ENCODE measurements around the gene SGPL1.

The SGPL1 gene

DNA sequence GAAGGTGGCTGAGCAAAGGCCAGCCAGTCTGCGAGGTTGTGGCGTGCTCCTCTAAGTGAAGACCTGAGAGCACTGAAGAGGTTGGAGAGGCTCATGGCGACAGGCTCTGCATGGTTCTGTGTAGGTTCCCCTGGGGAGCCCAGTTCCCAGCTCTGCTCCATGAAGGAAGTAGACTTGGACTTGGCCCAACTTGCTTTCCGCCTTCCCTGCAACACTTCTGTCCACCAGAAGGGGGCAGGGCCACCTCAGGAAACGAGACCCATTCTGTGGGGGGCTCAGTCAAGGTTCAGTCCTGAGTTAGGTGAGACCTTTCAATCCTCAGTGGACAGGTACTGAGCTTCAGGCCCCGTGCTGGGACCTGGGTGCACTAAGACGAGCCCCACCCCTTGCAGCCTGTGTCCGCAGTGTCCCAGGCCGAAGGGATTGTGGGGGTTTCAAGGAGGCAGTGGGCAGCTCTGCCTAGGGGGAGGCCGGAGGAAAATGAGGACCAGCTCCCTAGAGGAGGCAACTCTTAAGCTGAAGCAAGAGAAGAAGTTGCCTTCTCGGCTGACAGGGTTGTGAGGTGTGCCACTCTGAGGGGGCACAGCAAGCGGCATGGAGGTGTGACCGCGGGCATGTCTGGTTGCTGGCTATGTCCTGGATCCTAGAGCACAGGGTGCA, 87.6 kb downstream of the SGPL1 start:
- Histone ChIP-seq H3K27ac (ENCODE audit: low read depth, low read length) (no peak overlapping the region), H3K4me1 (ENCODE audit: control insufficient read depth, insufficient read depth, low read length) (peaks cover 14% of the 10 kb centered on the region)

DNA sequence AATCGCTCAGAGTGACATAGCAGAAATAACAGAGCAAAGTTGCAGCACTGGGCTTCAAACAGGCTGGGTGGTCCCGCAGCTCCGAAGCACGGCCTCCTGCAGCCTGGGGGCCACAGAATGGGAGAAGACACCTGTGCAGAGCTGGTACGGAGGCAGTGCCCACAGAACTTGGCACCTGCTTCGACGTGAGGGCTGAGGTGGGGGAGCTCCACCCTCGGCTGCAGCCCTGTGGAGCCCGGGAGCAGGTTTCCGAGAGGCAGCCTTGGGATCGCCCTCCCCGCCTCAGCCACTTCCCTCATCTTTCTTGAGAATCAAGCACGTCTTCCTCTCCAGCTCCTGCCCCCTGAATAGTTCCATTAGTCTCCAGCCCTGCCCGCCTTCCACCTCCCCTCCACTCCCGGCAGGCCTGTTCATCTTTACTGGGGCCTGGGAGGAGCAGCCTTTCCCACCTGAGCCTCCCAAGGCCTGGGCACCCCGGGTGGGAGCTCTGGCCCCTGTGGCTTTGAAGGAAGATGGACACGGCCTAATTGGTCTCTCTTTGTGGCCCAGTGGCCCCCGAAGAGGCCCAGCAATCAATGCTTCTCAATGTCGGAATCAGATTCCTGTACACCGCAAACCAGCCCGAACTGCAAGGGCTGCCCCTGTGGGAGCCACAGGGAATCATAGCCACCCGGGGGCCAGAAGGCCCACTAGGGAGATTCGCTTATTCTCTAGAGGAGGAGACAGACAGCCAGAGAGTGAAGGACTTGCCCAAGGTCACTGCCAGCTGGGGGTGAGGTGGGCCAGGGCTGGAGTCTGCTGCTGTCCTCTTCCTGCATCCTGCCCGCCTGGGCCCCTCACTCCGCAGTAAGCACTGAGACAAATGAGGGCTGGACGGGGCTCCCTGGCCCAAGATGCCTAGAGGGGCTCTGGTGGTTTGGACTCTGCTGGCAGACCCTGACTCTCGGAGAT, 89.6 kb downstream of the SGPL1 start:
- Histone ChIP-seq H3K9ac (ENCODE audit: low read length) (no peak overlapping the region), H3K36me3 (ENCODE audit: control insufficient read depth, insufficient read depth, low read length) (no peaks in the 10 kb centered on the region), H3K4me1 (ENCODE audit: control insufficient read depth, insufficient read depth, low read length) (peaks cover 14% of the 10 kb centered on the region), H3K27me3 (ENCODE audit: control insufficient read depth, insufficient read depth, low read length) (peaks cover 2% of the 10 kb centered on the region), H3K4me3 (ENCODE audit: low read length) (no peak overlapping the region), H3K27ac (ENCODE audit: low read depth, low read length) (no peak overlapping the region)

More for the DNA sequence above, 87.6 kb downstream of the SGPL1 start:
- peaks cover 2% of the 10 kb centered on the region for H3K27me3 ChIP-seq (ENCODE audit: control insufficient read depth, insufficient read depth, low read length)
- H3K36me3 ChIP-seq (ENCODE audit: control insufficient read depth, insufficient read depth, low read length), result no peaks in the 10 kb centered on the region
- no peak overlapping the region for H3K4me3 ChIP-seq (ENCODE audit: low read length)
- no peak overlapping the region for H3K9ac ChIP-seq (ENCODE audit: low read length)

DNA sequence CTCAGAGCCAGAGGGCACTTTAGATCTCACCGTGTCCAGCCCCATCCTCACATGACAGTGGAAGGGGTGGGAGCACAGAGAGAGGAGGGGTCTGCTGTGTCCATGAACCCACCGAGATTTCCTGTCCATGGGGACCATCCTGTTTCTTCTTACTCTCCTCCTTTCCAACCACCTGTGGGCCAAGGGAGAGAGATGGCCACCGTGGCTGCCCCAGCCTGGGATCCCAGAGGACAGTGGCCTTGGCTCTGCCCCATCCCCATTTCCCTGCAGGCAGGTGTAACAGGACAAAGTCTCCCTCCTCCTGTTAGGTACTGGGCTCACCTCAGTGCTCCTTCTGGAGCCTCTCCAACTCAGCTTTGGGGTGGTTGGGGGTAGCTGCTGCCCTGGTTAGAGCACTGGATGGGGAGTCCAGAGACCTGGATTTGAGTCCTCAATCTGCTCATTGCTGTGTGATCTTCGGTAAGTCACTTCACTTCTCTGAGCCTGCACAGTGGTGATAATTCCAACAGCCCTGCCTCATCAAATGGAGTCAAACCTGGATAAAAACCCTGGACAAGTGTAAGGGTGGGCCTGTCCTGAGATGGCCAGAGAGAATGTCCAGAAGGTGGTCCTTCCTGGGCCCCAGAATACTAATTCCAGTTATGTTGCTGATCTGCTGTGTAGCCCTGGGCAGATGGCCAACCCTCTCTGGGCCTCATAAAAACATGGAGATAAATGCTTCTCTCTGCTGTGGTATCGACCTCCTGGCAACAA, 90.5 kb downstream of the SGPL1 start:
- peaks cover 14% of the 10 kb centered on the region for H3K4me1 ChIP-seq (ENCODE audit: control insufficient read depth, insufficient read depth, low read length)
- no peak overlapping the region for H3K4me3 ChIP-seq (ENCODE audit: low read length)
- H3K27me3 ChIP-seq (ENCODE audit: control insufficient read depth, insufficient read depth, low read length), result peaks cover 2% of the 10 kb centered on the region
- no peak overlapping the region for H3K27ac ChIP-seq (ENCODE audit: low read depth, low read length)
- no peaks in the 10 kb centered on the region for H3K36me3 ChIP-seq (ENCODE audit: control insufficient read depth, insufficient read depth, low read length)
- no peak overlapping the region for H3K9ac ChIP-seq (ENCODE audit: low read length)

DNA sequence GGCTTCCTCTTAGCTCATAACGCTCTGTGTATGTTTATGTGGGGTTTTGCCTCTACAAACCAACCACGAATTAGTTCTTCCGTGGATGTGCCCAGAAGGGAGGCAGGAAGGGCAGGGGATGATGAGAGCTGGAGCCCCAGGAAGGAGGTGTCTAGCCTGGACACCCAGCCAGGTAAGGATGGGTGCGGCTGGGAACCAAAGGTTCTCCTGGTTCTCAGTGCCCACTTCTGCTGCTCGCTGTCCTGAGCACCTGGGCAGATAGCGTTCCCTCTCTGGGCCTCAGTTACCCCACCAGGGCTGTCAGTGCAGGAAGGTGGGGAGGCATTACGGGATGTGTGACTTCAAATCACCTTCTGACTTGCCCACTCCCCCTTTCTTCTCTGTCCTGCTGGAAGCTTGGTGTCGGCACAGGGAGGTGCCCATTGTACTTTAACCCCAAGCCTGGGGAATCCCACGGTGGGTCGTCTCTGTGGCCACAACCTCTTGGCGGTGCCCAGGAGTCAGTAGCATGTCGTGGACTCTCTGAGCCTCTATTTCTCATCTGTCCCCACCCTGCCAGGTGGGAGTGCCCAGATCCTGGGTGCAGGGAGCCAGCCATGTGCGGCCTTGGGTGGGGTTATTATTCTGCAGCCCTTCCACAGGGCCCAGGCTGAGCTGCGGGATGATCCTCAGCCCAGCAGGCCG, 91.3 kb downstream of the SGPL1 start:
- Histone ChIP-seq H3K4me3 (ENCODE audit: low read length) (no peak overlapping the region), H3K27ac (ENCODE audit: low read depth, low read length) (no peak overlapping the region), H3K36me3 (ENCODE audit: control insufficient read depth, insufficient read depth, low read length) (no peaks in the 10 kb centered on the region), H3K27me3 (ENCODE audit: control insufficient read depth, insufficient read depth, low read length) (peaks cover 2% of the 10 kb centered on the region), H3K9ac (ENCODE audit: low read length) (no peak overlapping the region), H3K4me1 (ENCODE audit: control insufficient read depth, insufficient read depth, low read length) (peaks cover 14% of the 10 kb centered on the region)

DNA sequence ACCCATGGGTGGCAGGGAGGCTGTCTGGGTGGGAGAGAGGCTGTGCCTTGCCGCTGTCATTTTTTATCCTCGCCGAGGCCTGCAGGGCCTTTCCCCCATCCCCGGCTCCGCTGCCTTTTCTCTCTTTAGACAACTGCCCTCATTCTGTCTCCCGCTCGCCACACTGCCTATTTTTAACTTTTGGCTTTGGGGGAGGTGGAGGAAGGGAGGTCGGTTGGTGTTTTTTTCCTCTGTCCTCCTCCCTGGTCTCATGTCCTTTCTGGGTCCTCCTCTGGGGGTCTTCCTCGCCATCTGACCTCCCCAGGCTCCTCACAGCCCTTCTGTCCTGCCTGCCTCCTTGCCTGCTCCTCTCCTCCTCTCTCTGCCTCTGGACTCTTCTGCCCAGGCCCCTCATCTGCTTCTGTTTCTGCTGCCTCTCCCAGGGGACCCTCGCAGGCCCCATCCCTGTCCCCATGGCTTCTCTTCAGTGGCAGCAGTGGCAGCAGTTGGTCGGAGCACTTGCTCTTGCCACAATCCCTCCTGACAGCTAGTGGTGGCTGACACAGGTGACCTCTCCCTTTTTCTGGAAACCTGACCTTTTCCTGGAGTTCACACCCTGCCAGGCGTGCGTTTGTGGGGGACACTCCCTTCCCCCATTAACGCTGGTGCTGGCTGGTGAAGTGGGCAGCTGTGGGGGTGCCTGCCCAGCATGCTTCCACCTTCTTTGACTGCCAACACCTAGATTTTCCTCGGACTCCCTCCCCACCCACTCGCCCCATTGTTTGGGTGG, 92.1 kb downstream of the SGPL1 start:
- Histone ChIP-seq H3K9ac (ENCODE audit: low read length) (no peak overlapping the region), H3K27ac (ENCODE audit: low read depth, low read length) (no peak overlapping the region), H3K27me3 (ENCODE audit: control insufficient read depth, insufficient read depth, low read length) (peaks cover 2% of the 10 kb centered on the region), H3K4me1 (ENCODE audit: control insufficient read depth, insufficient read depth, low read length) (peaks cover 14% of the 10 kb centered on the region), H3K4me3 (ENCODE audit: low read length) (no peak overlapping the region), H3K36me3 (ENCODE audit: control insufficient read depth, insufficient read depth, low read length) (no peaks in the 10 kb centered on the region)

DNA sequence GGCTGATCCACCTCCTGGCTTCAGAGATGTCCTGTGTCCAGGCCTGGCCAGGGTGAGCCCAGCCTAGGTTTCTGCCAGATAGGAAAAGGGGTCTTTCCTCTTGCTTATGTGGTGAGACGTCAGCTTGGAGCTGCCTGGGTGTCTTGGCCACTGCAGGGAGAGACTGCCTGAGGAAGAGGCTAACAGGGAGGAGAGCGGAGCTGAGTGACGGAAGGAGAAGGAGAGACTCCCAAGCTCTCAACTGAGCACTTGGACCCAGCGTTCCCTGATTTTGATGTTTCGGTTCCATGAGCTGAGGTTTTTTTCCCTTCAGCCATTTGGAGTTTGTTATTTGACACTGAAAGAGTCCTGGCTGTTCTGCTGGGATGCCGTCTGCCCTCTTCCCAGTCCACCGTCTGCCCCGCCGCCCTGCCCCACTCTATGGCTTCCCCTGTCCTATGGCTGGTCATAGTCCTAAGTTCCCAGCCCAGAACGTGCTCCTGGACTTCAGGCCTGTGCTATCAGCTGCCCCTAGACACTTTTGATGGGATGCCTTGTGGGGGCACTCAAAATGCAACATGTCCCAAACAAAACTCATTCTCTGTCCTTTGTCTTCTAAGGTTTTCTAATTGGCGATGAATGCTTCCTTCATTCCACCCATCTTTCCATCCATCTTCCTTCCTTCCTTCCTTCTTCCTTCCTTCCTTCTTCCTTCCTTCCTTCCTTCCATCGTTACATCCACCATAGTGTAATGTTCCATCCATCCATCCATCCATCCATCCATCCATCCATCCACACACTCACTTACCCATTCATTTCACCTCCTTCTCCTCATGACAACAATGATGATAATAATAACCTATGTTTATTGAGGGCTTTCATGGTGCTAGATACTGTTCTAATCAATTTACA, 92.9 kb downstream of the SGPL1 start:
- Histone ChIP-seq H3K27ac (ENCODE audit: low read depth, low read length) (no peak overlapping the region), H3K4me1 (ENCODE audit: control insufficient read depth, insufficient read depth, low read length) (peaks cover 14% of the 10 kb centered on the region), H3K9ac (ENCODE audit: low read length) (no peak overlapping the region), H3K27me3 (ENCODE audit: control insufficient read depth, insufficient read depth, low read length) (peaks cover 2% of the 10 kb centered on the region), H3K36me3 (ENCODE audit: control insufficient read depth, insufficient read depth, low read length) (no peaks in the 10 kb centered on the region), H3K4me3 (ENCODE audit: low read length) (no peak overlapping the region)

DNA sequence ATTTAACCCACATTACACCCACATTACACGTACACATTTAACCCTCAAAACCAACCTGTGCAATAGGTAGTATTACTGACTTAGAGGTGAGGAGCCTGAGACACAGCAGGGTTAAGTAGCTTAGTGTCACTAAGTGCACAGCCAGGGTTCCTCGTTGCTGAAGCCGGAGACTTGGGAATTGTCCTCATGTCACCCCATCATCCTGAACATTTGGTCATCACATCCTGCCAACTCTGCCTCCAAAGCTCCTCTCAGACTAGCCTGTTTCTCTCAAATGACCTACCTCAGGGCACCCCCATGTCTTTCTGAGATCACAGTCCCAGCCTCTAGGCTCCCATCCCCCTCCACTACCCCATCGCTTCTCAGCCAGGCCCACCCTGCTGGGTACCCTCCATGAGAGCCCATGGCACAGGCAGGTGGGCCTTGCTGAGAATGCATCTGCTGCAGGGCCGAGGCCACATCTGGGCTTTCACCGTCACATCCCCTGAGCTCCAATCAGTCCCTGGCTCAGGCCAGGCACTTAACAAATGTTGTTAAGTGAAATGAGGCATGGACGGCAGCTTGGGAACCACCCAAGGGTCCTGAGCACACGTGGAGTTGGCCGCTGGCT, 93.7 kb downstream of the SGPL1 start:
- no peak overlapping the region for H3K9ac ChIP-seq (ENCODE audit: low read length)
- H3K27me3 ChIP-seq (ENCODE audit: control insufficient read depth, insufficient read depth, low read length), result peaks cover 2% of the 10 kb centered on the region
- H3K36me3 ChIP-seq (ENCODE audit: control insufficient read depth, insufficient read depth, low read length), result no peaks in the 10 kb centered on the region

DNA sequence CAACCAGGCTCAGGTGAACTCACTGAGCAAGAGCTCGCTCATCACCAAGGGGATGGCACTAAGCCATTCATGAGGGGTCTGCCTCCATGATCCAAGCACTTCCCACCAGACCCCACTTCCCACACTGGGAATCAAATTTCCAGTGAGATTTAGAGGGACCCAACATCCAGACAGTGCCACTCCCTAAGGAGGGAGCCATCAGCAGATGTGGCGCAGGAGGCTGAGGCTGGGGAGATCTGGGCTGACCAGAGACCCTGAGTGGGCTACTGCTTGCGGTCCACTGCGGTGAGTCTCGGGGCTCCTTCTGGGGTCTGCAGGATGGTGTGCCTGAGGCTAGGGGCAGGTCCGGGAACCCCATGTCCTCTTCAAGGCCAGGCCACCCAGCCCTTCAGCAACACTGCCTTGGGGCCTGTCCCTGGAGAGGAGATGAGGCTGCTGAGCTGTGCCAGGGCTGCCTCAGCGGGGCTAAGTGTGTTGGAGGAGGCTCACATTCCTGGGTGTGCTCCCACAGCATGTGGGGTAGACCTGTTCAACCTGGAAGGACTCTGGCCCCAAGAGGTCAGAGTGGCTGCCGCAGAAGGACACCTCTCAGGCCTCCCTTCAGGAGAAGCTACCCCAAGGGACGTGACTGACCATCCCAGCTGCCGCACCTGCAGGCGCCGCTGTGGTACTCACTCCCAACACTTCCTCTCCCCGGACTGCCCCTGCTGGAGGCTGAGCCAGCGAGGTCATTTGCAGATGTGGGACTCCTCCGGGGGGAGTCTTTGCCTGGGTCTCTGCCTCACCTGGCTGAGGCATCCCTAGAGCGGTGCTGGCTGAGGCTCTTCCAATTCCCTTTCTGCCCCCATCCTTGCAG, 95.0 kb downstream of the SGPL1 start:
- Histone ChIP-seq H3K4me1 (ENCODE audit: control insufficient read depth, insufficient read depth, low read length) (peaks cover 14% of the 10 kb centered on the region), H3K4me3 (ENCODE audit: low read length) (no peak overlapping the region), H3K27ac (ENCODE audit: low read depth, low read length) (no peak overlapping the region), H3K36me3 (ENCODE audit: control insufficient read depth, insufficient read depth, low read length) (no peaks in the 10 kb centered on the region), H3K9ac (ENCODE audit: low read length) (no peak overlapping the region), H3K27me3 (ENCODE audit: control insufficient read depth, insufficient read depth, low read length) (peaks cover 2% of the 10 kb centered on the region)

More for the DNA sequence above, 93.7 kb downstream of the SGPL1 start:
- Histone ChIP-seq H3K4me1 (ENCODE audit: control insufficient read depth, insufficient read depth, low read length) (peaks cover 14% of the 10 kb centered on the region), H3K4me3 (ENCODE audit: low read length) (no peak overlapping the region), H3K27ac (ENCODE audit: low read depth, low read length) (no peak overlapping the region)

DNA sequence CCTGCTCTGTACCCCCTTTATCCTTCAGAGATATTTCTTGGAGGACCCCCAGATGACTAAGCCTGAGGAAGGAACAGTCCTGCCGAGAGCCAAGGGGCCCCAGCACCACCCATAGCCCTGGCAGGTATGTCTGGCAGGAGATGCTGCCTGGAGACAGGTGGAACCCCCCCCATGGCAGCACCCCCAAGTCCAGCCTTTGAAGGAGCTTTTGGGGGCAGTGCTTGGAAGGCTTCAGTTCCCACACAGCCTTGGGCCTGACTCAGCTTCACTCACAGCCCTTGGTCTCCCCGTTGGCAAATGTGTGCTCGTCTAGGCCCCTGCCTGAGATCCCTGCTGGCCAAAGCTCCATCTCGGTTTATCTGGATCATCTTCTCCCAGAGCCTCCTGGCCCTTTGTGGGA, 95.6 kb downstream of the SGPL1 start:
- Histone ChIP-seq H3K36me3 (ENCODE audit: control insufficient read depth, insufficient read depth, low read length) (no peaks in the 10 kb centered on the region), H3K27me3 (ENCODE audit: control insufficient read depth, insufficient read depth, low read length) (peaks cover 2% of the 10 kb centered on the region), H3K9ac (ENCODE audit: low read length) (no peak overlapping the region), H3K27ac (ENCODE audit: low read depth, low read length) (no peak overlapping the region), H3K4me1 (ENCODE audit: control insufficient read depth, insufficient read depth, low read length) (peaks cover 14% of the 10 kb centered on the region), H3K4me3 (ENCODE audit: low read length) (no peak overlapping the region)

DNA sequence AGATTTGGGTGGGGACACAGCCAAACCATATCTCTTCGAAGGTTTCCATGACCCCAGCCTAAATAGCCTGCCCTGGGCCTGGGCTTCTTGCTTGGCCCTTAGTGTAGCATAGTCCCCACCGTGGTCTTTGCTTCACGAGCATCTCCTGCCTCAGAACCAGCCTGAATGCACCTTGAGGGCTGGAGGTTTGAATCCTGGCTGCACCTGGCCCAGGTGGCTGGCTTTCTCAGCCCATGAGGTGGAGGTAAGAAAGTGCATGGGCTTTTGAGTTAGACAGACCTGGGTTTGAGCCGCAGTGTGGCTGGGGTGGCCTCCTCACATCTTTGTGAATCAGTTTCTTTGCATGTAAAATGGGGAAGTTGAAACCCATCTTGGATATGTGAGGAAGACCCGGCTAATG, 96.8 kb downstream of the SGPL1 start:
- peaks cover 2% of the 10 kb centered on the region for H3K27me3 ChIP-seq (ENCODE audit: control insufficient read depth, insufficient read depth, low read length)
- no peak overlapping the region for H3K9ac ChIP-seq (ENCODE audit: low read length)
- H3K36me3 ChIP-seq (ENCODE audit: control insufficient read depth, insufficient read depth, low read length), result no peaks in the 10 kb centered on the region
- peaks cover 7% of the 10 kb centered on the region for H3K4me1 ChIP-seq (ENCODE audit: control insufficient read depth, insufficient read depth, low read length)
- no peak overlapping the region for H3K4me3 ChIP-seq (ENCODE audit: low read length)
- no peak overlapping the region for H3K27ac ChIP-seq (ENCODE audit: low read depth, low read length)

All from rectal smooth muscle tissue (tissue), 1 donor.